ENCODE results near the gene SLC38A6.

The SLC38A6 gene

GRCh38 chr14:61091657-61092273 is 110.7 kb downstream of the SLC38A6 start:
- TF ChIP-seq EP300 (IDR thresholded peaks at IDR 0.05; ENCODE audit: borderline replicate concordance) (no peak), RAD21 (IDR thresholded peaks at IDR 0.05; ENCODE audit: low read depth) (no peak)

GRCh38 chr14:61098721-61099120 is 117.7 kb downstream of the SLC38A6 start:
- TF ChIP-seq ZBTB7A (IDR thresholded peaks at IDR 0.05; ENCODE audit: low read depth), result no peak
- TF ChIP-seq FOXM1 (IDR thresholded peaks at IDR 0.05; ENCODE audit: borderline replicate concordance, low read depth), result no peak
- TF ChIP-seq EP300 (IDR thresholded peaks at IDR 0.05; ENCODE audit: borderline replicate concordance), result no peak
- TF ChIP-seq YY1 (IDR thresholded peaks at IDR 0.05; ENCODE audit: low read depth), result no peak
- TF ChIP-seq TAF1 (IDR thresholded peaks at IDR 0.05; ENCODE audit: low read depth), result no peak
- TF ChIP-seq, protein P1, sequence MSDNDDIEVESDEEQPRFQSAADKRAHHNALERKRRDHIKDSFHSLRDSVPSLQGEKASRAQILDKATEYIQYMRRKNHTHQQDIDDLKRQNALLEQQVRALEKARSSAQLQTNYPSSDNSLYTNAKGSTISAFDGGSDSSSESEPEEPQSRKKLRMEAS (IDR thresholded peaks at IDR 0.05), result no peak
- TF ChIP-seq, protein P2, sequence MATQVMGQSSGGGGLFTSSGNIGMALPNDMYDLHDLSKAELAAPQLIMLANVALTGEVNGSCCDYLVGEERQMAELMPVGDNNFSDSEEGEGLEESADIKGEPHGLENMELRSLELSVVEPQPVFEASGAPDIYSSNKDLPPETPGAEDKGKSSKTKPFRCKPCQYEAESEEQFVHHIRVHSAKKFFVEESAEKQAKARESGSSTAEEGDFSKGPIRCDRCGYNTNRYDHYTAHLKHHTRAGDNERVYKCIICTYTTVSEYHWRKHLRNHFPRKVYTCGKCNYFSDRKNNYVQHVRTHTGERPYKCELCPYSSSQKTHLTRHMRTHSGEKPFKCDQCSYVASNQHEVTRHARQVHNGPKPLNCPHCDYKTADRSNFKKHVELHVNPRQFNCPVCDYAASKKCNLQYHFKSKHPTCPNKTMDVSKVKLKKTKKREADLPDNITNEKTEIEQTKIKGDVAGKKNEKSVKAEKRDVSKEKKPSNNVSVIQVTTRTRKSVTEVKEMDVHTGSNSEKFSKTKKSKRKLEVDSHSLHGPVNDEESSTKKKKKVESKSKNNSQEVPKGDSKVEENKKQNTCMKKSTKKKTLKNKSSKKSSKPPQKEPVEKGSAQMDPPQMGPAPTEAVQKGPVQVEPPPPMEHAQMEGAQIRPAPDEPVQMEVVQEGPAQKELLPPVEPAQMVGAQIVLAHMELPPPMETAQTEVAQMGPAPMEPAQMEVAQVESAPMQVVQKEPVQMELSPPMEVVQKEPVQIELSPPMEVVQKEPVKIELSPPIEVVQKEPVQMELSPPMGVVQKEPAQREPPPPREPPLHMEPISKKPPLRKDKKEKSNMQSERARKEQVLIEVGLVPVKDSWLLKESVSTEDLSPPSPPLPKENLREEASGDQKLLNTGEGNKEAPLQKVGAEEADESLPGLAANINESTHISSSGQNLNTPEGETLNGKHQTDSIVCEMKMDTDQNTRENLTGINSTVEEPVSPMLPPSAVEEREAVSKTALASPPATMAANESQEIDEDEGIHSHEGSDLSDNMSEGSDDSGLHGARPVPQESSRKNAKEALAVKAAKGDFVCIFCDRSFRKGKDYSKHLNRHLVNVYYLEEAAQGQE (IDR thresholded peaks at IDR 0.05; ENCODE audit: low read depth), result no peak
- no peak for TF ChIP-seq TCF12 (IDR thresholded peaks at IDR 0.05; ENCODE audit: low read depth)
- TF ChIP-seq EGR1 (IDR thresholded peaks at IDR 0.05), result no peak
- no peak for TF ChIP-seq CREB1 (IDR thresholded peaks at IDR 0.05; ENCODE audit: low read depth)
- no peak for TF ChIP-seq RAD21 (IDR thresholded peaks at IDR 0.05; ENCODE audit: low read depth)
- no peak for TF ChIP-seq CEBPB (IDR thresholded peaks at IDR 0.05)

DNA sequence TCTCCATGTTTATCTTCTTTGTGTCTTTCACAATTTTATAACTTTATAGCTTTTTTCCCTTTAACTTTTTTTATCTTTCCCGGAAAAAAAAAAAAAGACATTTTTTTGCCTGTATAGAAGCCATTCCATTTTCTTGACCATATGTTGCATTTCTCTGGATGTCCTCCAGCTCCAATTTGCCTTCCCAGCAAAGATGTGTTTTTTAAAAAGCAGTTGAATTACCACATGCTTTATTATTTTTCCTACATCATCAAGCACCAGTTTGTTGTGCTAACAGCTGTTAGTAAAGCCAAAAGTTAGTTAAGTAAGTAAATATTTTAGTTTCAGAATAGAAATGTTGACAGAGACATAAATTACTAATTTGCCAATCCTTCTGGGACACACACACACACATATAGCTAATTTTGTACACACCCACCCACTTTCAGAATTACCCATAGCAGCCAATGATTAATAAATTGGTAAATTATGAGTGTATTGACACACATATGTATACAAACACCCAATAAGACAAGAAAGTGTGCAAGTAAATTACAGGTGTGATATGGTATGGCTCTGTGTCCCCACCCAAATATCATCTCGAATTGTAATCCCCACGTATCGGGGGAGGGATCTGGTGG is 118.3 kb downstream of the SLC38A6 start:
- TF ChIP-seq CREB1 (IDR thresholded peaks at IDR 0.05; ENCODE audit: low read depth), result no peak
- no peak for TF ChIP-seq RAD21 (IDR thresholded peaks at IDR 0.05; ENCODE audit: low read depth)
- TF ChIP-seq, protein P2 (IDR thresholded peaks at IDR 0.05; ENCODE audit: low read depth), result no peak
- no peak for TF ChIP-seq EP300 (IDR thresholded peaks at IDR 0.05; ENCODE audit: borderline replicate concordance)
- no peak for TF ChIP-seq TEAD4 (IDR thresholded peaks at IDR 0.05)
- no peak for TF ChIP-seq CEBPB (IDR thresholded peaks at IDR 0.05)
- no peak for TF ChIP-seq TAF1 (IDR thresholded peaks at IDR 0.05; ENCODE audit: low read depth)
- TF ChIP-seq EGR1 (IDR thresholded peaks at IDR 0.05), result no peak
- TF ChIP-seq, protein P3, sequence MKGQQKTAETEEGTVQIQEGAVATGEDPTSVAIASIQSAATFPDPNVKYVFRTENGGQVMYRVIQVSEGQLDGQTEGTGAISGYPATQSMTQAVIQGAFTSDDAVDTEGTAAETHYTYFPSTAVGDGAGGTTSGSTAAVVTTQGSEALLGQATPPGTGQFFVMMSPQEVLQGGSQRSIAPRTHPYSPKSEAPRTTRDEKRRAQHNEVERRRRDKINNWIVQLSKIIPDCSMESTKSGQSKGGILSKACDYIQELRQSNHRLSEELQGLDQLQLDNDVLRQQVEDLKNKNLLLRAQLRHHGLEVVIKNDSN (IDR thresholded peaks at IDR 0.05), result no peak
- TF ChIP-seq FOXM1 (IDR thresholded peaks at IDR 0.05; ENCODE audit: borderline replicate concordance, low read depth), result no peak

- TF ChIP-seq, protein P1 (IDR thresholded peaks at IDR 0.05), result peak; percentile 31; the same call in 1 of the 2 replicates
- TF ChIP-seq CEBPB (IDR thresholded peaks at IDR 0.05) (peak; percentile 64; the same call in 1 of the 2 replicates), TEAD4 (IDR thresholded peaks at IDR 0.05) (peak; percentile 20; the same call in 1 of the 2 replicates), EP300 (IDR thresholded peaks at IDR 0.05; ENCODE audit: borderline replicate concordance) (peak; percentile 33; the same call in 1 of the 2 replicates), ZBTB7A (IDR thresholded peaks at IDR 0.05; ENCODE audit: low read depth) (no peak), RAD21 (IDR thresholded peaks at IDR 0.05; ENCODE audit: low read depth) (no peak)
Observed at GRCh38 chr14:61101803-61102548, 120.9 kb downstream of the SLC38A6 start.

All from Ishikawa (cell line).